Stimulated activated CD4-positive, alpha-beta T cell treated with anti-CD3 and anti-CD28 coated beads, TNF-alpha, amount 100 ng/mL, for 4 hours (primary cell): ENCODE measurements around the gene PCDHB5.
"Not testable (repeated sequence)": the region's sequence is repeated elsewhere in the genome, so short reads cannot be mapped to it uniquely, and the experiment has no call there.

Experiments
- DNase-seq, 3 experiments: peaks; one replicate each; pipeline ENCODE4 v3.0.0-alpha.2; 2020; ENCODE audit warnings: low read depth in 3 of 3

PCDHB5 gene

GRCh38 chr5:141135030-141135717 is at the start of gene PCDHB5:
PCDHB5 (plus strand) TSS chr5:141135206; CDS start chr5:141135435, 229 bp downstream.
- DNase-seq: no peak

GRCh38 chr5:141094481-141095262 is 40.3 kb upstream of the PCDHB5 start, which contains the start of gene PCDHB2:
PCDHB2 (plus strand) TSS chr5:141094615; CDS start chr5:141094791, 176 bp downstream.
- no peak for DNase-seq

- DNase-seq: no peak
These were observed 39.8 kb upstream of the PCDHB5 start for GRCh38 chr5:141095263-141095641.

GRCh38 chr5:141096181-141096580 is 38.8 kb upstream of the PCDHB5 start:
- not testable (repeated sequence) for DNase-seq

GRCh38 chr5:141096586-141096985 is 38.4 kb upstream of the PCDHB5 start:
- DNase-seq: not testable (repeated sequence)

GRCh38 chr5:141100243-141100805 is 34.7 kb upstream of the PCDHB5 start, which contains the start of gene PCDHB3:
PCDHB3 (plus strand) TSS chr5:141100473; CDS start chr5:141100650, 177 bp downstream.
- no peak for DNase-seq

GRCh38 chr5:141101059-141101458 is 33.9 kb upstream of the PCDHB5 start:
- DNase-seq: no peak

GRCh38 chr5:141102070-141102469 is 32.9 kb upstream of the PCDHB5 start:
- DNase-seq: not testable (repeated sequence)

GRCh38 chr5:141102471-141102870 is 32.5 kb upstream of the PCDHB5 start:
- DNase-seq: not testable (repeated sequence)

GRCh38 chr5:141105350-141105749 is 29.7 kb upstream of the PCDHB5 start:
- DNase-seq: no peak

- no peak for DNase-seq
These were observed 15.8 kb upstream of the PCDHB5 start for GRCh38 chr5:141119250-141119649.

GRCh38 chr5:141121563-141121962 is 13.4 kb upstream of the PCDHB5 start, which contains the start of gene PCDHB4:
PCDHB4 (plus strand) TSS chr5:141121818; CDS start chr5:141121999, 181 bp downstream.
- no peak for DNase-seq

- no peak for DNase-seq
These were observed 13.0 kb upstream of the PCDHB5 start for GRCh38 chr5:141121985-141122384.

- DNase-seq: not testable (repeated sequence)
These were observed 11.4 kb upstream of the PCDHB5 start for GRCh38 chr5:141123396-141124135.

GRCh38 chr5:141127305-141127704 is 7.7 kb upstream of the PCDHB5 start:
- DNase-seq: no peak

- DNase-seq: no peak
These were observed 786 bp downstream of the PCDHB5 start for GRCh38 chr5:141135718-141136266.

- DNase-seq: not testable (repeated sequence)
These were observed 2.3 kb downstream of the PCDHB5 start for GRCh38 chr5:141137346-141137745.

- no peak for DNase-seq
These were observed 14.8 kb downstream of the PCDHB5 start, which contains the start of gene PCDHB6 for GRCh38 chr5:141149812-141150211. PCDHB6 (plus strand) TSS chr5:141150057; CDS start chr5:141150258, 201 bp downstream.

- DNase-seq: no peak
These were observed 15.4 kb downstream of the PCDHB5 start for GRCh38 chr5:141150224-141150992.

- no peak for DNase-seq
These were observed 16.0 kb downstream of the PCDHB5 start for GRCh38 chr5:141150993-141151325.

- DNase-seq: not testable (repeated sequence)
These were observed 16.6 kb downstream of the PCDHB5 start for GRCh38 chr5:141151632-141152031.
